ENCODE results near the gene IFT27.
A peak's percentile ranks its signal among the peaks of the same experiment; 100 is the strongest.

IFT27 gene

GRCh38 chr22:36796552-36797175 is 20.7 kb upstream of the IFT27 start:
- no peak for DNase-seq

- no peak for DNase-seq
Measured at GRCh38 chr22:36795633-36796032, 19.7 kb upstream of the IFT27 start.

- DNase-seq = no peak
Measured at GRCh38 chr22:36790648-36791047, 14.7 kb upstream of the IFT27 start.

GRCh38 chr22:36787204-36787988 is 11.5 kb upstream of the IFT27 start:
- no peak for DNase-seq

- DNase-seq = no peak
Measured at GRCh38 chr22:36783743-36784142, 7.8 kb upstream of the IFT27 start.

GRCh38 chr22:36781656-36782627 is 6.0 kb upstream of the IFT27 start:
- DNase-seq = peak; percentile 91

- no peak for DNase-seq
Measured at GRCh38 chr22:36778020-36778419, 2.1 kb upstream of the IFT27 start.

- no peak for DNase-seq
Measured at GRCh38 chr22:36776722-36777121, 803 bp upstream of the IFT27 start.

GRCh38 chr22:36775586-36775963 is 344 bp downstream of the IFT27 start:
- peak; percentile 44 for DNase-seq

- no peak for DNase-seq
Measured at GRCh38 chr22:36773935-36774334, 2.0 kb downstream of the IFT27 start.

GRCh38 chr22:36772451-36772850 is 3.5 kb downstream of the IFT27 start:
- DNase-seq = no peak

GRCh38 chr22:36771356-36772063 is 4.4 kb downstream of the IFT27 start:
- DNase-seq = no peak

- DNase-seq = no peak
Measured at GRCh38 chr22:36770513-36771231, 5.2 kb downstream of the IFT27 start.

- DNase-seq = no peak
Measured at GRCh38 chr22:36769541-36770512, 6.1 kb downstream of the IFT27 start.

- DNase-seq = no peak
Measured at GRCh38 chr22:36768616-36769015, 7.3 kb downstream of the IFT27 start.

- DNase-seq = no peak
Measured at GRCh38 chr22:36768141-36768540, 7.8 kb downstream of the IFT27 start.

- DNase-seq = no peak
Measured at GRCh38 chr22:36767035-36767775, 8.7 kb downstream of the IFT27 start.

- no peak for DNase-seq
Measured at GRCh38 chr22:36765943-36766450, 9.9 kb downstream of the IFT27 start.

GRCh38 chr22:36765131-36765942 is 10.6 kb downstream of the IFT27 start:
- no peak for DNase-seq
